Lower leg skin (tissue), 4 donors: ENCODE data around the gene IRF2BPL. TPM values are rescaled to one million over a fixed set of nuclear protein-coding genes. Genes with fewer than 3 reads are reported as not detected.

Experiments
- DNase-seq, 2 donors: peaks; one replicate each; pipeline ENCODE4 v3.0.0-alpha.2; 2019; ENCODE audit warnings: low spot score in 2 of 2
- H3K4me3 ChIP-seq: fragments of 200-600 bp; sonication (generic); 2 replicates; pipeline ENCODE4 v1.5.1; 2017; ENCODE audit warnings: mild to moderate bottlenecking, low read depth; ENCODE audit not compliant: poor library complexity, severe bottlenecking
- POLR2A ChIP-seq, 2 donors: fragments of 450-650 bp; IDR thresholded peaks; one replicate each; pipeline ENCODE4 v1.6.1; 2016 to 2017; ENCODE audit warnings: antibody characterized with exemption in 2 of 2, mild to moderate bottlenecking in 1 of 2, moderate library complexity in 1 of 2
- WGBS, 2 donors: methylation state at CpG; one replicate each; pipeline ENCODE4 v1.1.5; 2018; 5-methylcytosine and 5-hydroxymethylcytosine counted together
- intact Hi-C: fragments of 100-400 bp; cut with DNase I; formaldehyde crosslinking; loops from one replicate; pipeline ENCODE4 v1.15.0; 2023; ENCODE audit warnings: low total_unique reads
- total RNA-seq, 4 donors: library from RNA; depleted of rRNA; stranded (reverse); fragments of >200 nt; gene quantifications; one replicate each; pipeline ENCODE4 v1.1.0, GENCODE V29; 2016
- TF ChIP-seq, protein P1 (sequence below), 3 donors: fragments of 450-650 bp; IDR thresholded peaks; one replicate each; pipeline ENCODE4 v1.5.1; 2016; ENCODE audit warnings: antibody characterized with exemption in 3 of 3, mild to moderate bottlenecking in 3 of 3, moderate library complexity in 2 of 3

Gene IRF2BPL
- total RNA-seq, 4 donors from 2014 or later, result 64.5 to 100 (median 94.0) TPM

DNA sequence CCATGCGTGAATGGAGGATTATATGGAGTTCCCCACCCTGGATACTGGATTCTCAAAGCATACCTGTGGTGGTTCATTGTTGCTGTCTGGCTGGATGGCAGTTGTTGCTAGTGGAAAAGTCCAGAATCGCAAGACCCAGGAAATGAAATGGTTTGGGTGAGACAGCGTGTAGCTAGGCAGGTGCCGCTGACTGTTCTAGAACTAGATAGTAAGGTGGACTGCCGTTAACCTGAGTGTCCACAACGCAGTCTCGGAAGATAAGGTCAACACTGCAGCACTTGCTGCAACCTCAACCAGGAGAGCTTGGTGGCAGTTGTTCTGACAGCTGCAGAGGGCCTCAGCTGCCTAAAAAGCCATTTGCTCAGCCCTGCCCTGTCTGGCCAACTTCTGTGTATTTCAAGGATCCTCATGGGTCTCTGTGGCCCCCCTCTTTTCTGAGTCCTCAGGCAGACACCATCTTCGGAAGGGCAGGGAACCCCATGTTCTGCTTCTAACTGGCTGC lies 15.5 kb upstream of the IRF2BPL start:
- TF ChIP-seq POLR2A (IDR thresholded peaks at IDR 0.05), result no peak
- TF ChIP-seq, protein P1, sequence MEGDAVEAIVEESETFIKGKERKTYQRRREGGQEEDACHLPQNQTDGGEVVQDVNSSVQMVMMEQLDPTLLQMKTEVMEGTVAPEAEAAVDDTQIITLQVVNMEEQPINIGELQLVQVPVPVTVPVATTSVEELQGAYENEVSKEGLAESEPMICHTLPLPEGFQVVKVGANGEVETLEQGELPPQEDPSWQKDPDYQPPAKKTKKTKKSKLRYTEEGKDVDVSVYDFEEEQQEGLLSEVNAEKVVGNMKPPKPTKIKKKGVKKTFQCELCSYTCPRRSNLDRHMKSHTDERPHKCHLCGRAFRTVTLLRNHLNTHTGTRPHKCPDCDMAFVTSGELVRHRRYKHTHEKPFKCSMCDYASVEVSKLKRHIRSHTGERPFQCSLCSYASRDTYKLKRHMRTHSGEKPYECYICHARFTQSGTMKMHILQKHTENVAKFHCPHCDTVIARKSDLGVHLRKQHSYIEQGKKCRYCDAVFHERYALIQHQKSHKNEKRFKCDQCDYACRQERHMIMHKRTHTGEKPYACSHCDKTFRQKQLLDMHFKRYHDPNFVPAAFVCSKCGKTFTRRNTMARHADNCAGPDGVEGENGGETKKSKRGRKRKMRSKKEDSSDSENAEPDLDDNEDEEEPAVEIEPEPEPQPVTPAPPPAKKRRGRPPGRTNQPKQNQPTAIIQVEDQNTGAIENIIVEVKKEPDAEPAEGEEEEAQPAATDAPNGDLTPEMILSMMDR (IDR thresholded peaks at IDR 0.05), result no peak
- 54 to 70% methylated on average over 8 of the region's 8 CpGs for WGBS, 2 donors
- intact Hi-C loops, result no loop called here
- no peak for DNase-seq
- H3K4me3 ChIP-seq, result no peak overlapping the region

DNA sequence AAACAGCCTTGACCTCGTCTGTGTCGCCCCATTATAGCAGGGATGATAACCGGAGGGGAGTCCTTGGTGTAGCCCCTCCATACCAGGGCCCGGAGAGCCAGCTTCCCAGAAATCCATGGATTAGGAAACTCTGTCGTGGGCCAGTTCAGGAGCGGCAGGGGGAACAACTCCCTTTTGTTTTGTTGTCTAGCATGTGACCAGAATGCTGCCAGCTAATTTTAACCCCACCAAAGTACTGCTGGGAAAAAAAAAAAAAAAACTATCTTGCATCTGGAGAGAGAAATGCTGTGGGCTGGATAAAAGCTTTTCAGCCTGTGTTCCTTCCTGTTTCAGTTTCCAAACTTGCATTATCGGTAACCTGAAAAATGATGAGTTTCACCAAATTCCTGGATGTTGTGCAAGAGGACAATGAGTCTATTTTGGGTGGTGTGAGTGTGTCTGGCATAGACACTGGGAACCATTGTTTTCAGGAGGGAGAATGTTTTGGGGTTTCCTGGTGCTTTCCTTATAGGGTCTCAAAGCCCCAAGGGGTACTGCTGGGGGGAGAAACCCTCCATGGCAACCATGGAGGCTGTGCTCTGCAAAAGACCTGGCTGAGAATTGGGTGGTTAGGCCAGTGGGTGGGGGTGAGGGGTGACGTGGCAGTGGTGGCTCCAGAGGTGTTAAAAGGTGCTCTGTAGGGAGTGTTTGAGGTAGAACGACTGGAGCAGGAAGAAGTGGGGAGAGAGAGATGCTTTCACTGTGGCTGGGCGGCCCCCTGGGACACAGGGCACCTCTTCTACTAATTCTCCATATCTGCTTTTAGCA lies 14.9 kb upstream of the IRF2BPL start:
- intact Hi-C loops, result no loop called here
- no peak for DNase-seq
- no peak for TF ChIP-seq POLR2A (IDR thresholded peaks at IDR 0.05)
- TF ChIP-seq, protein P1 (IDR thresholded peaks at IDR 0.05), result no peak
- 10 to 22% methylated on average over 10 of the region's 10 CpGs for WGBS, 2 donors
- no peak overlapping the region for H3K4me3 ChIP-seq

DNA sequence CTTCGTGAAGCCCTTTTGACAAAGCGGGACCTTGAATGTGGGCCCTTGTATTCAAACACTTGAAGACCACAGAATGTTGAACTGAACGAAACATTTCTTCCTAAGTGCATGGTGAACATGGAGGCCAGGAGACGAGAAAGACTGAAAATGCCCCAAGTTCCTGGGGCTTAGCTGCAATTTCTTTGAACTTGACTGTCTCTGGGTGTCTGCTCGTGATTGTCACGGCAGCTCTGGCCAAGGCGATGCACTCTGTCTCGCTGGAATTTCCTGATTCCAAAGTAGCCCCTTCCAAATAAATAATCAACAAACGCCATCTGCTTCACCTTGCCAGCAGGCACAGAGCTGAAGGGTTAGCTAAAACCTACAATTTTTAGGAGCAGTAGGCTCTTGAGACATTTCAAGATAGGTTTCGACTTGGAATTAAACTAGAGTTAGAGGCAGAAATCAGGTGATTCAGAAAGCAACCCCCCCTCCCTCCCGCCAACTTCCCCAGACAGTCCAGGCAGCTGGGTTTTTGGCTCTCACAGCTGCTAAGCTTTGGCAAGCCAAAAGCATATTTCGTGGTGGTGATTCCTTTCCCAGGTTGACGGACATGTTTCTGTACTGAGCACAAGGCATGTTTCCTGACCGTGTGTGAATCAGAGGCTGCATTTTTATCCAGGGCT lies 13.5 kb upstream of the IRF2BPL start:
- intact Hi-C loops, result no loop called here
- WGBS, 2 donors, result 24 to 25% methylated on average over 14 of the region's 14 CpGs
- DNase-seq, result peak; percentile 72 to 91
- no peak overlapping the region for H3K4me3 ChIP-seq
- TF ChIP-seq, protein P1 (IDR thresholded peaks at IDR 0.05), result no peak
- no peak for TF ChIP-seq POLR2A (IDR thresholded peaks at IDR 0.05)

DNA sequence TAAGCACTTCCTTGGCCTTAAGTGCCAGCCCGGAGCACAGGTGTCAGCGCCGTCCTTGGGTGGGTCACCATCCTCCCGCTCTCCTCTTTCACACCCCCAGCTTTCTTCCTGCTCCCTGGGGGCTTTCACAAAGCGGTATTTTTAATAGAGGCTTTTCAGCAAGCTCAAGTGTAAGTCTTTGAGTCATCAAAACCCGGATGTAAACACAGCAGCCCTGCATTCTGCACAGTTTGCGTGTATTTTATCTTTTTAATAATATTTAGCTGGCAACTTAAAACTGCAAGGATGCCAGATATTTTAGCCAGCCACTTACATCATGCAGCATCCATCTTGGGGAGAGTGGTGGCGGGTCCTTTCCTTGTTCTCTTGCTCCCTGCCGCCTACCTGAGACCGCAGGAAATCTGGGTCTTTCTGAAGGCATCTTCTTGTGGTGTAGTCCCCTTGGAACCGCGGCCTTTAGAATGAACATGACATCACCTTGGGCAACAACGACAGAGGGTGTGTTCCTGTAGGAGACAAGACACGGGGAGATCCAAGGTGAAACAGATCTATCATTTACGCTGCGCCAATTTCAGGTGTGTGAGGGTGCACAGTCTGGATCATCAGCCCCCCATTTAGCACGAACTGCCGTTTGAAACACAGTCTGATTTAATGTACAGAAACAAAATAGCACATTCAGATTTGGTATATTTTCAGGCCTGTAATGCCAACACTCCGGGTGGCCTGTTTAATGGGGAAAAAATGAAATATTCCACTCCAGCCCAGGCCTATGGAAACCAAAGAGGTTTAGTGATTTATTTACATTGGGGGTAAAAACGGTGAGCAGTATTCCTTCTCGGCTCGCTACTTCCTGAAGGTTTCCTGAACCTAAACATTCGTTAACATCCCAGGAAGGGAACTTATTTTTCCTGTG lies 12.5 kb upstream of the IRF2BPL start:
- 18 to 20% methylated on average over 23 of the region's 23 CpGs for WGBS, 2 donors
- no peak for DNase-seq
- intact Hi-C loops, result no loop called here
- H3K4me3 ChIP-seq, result no peak overlapping the region
- no peak for TF ChIP-seq POLR2A (IDR thresholded peaks at IDR 0.05)

DNA sequence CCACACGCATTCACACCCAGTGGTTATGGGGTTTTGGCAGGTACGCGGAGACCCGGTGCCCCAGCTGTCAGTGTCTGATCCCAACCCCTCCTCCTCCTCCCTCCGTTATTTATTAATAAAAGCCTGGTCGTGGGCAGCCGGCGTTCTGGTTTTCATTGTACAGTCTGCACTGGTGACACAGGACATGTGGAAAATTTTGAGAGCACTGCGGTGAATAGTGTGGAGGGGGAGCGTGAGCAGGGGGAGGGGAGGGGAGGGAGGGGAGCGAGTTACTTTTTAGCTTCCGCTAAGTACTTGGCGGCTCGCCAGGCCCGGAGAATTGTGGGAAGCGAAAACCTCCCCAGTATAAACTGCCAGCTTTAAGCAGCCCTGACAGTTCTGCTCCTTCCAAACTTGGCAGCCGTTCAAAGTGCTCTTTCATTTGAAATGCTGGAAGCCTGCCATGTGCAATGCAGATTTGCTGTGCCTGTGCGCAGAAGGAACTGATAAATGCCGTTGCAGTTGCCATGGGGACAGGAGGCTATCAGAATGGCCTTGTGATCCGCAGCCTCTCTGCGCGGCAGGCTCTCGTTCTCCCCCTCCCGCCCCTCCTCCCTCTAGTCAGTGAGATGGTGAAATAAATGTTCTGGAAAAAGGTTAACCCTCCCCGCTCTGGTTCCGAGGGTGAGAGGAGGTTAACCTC lies 11.7 kb upstream of the IRF2BPL start:
- peak; percentile 99 to 100 for DNase-seq
- intact Hi-C loops, result no loop called here
- H3K4me3 ChIP-seq, result no peak overlapping the region
- 0% methylated on average over 26 of the region's 26 CpGs for WGBS, 2 donors
- no peak for TF ChIP-seq POLR2A (IDR thresholded peaks at IDR 0.05)
- TF ChIP-seq, protein P1 (IDR thresholded peaks at IDR 0.05), result no peak
